ENCODE data around the gene DGAT2. TPM values are rescaled to one million over a fixed set of nuclear protein-coding genes. Genes with fewer than 3 reads are reported as not detected.

The DGAT2 gene
- total RNA-seq, 1 donor: 0.43 TPM

DNA sequence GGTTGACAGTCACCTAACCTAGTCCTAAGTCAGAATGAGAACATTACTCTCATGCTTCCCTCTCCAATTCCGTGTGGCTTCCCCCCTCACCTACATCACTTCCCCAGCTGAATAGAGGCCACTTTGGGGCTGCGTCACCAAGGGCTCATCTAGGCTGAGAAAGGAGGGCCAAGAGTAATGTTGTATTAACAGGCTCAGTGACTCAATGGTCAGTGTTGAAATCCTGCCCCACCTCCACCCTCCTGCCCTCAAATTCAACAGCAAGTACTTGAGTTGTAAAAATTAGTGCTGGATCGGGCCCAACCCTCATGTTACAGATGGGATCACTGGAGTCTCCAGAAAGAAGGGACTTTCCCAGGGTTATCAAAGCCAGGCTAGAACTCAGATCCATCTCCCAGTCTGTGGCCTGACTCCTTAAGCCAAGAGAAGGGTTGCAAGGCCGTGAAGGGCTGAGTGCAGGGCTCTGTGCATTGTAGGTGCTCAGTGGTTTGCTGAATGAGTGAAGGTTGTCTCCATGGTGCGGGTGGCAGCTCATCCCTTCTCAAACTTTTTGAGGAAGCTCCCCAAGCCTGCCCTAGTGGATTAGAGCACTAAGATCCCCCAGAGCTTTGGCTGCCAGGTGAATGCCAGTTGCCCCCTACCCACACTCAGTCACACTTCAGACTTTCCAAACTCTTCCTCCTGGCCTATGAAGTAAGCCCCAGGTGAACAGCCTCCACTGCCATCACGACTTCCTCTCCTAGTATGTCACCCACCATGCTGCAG lies 3.2 kb downstream of the DGAT2 start:
- TF ChIP-seq, protein P1, sequence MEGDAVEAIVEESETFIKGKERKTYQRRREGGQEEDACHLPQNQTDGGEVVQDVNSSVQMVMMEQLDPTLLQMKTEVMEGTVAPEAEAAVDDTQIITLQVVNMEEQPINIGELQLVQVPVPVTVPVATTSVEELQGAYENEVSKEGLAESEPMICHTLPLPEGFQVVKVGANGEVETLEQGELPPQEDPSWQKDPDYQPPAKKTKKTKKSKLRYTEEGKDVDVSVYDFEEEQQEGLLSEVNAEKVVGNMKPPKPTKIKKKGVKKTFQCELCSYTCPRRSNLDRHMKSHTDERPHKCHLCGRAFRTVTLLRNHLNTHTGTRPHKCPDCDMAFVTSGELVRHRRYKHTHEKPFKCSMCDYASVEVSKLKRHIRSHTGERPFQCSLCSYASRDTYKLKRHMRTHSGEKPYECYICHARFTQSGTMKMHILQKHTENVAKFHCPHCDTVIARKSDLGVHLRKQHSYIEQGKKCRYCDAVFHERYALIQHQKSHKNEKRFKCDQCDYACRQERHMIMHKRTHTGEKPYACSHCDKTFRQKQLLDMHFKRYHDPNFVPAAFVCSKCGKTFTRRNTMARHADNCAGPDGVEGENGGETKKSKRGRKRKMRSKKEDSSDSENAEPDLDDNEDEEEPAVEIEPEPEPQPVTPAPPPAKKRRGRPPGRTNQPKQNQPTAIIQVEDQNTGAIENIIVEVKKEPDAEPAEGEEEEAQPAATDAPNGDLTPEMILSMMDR (IDR thresholded peaks at IDR 0.05; ENCODE audit: insufficient read depth, low read depth, low read length): no peak
- DNase-seq (ENCODE audit: low read depth): peak; percentile 75
- H3K4me3 ChIP-seq (ENCODE audit: low read depth, low read length): no peak overlapping the region

DNA sequence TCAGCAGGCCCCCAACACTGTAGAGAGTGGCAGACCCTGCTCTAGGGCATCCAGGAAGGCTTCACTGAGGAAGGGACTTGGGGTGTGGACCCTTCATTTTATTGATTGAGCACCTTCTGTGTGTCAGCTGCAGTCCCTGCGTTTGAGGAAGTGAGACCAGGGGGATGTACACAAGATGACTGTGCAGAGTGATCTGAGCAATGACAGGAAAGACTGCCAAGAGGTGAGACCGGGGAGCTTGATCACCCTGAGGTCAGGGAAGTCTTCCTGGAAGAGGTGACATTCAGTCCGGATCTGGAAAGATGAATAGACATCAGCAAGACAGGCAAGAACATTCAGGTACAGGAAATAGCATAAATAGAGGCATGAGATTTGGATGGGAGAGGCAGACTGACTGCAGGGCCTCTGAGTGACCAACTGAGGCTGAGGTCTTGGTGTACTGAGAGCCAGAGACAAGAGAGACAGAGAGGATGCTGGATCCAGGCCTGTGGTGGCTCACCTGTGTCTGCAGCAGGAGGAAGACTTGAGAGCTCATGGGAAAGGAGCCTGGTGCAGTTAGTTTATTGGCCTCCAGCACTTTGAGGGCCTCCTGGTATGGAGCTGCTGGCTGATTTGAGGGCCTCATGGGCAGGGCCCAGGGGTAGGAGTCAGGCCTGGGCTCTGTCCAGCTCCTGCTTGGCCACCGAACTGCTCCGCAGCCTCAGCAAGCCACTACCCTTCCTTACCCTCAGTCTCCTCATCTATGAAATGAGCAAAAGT lies 5.2 kb downstream of the DGAT2 start:
- no peak for DNase-seq (ENCODE audit: low read depth)
- no peak overlapping the region for H3K4me3 ChIP-seq (ENCODE audit: low read depth, low read length)
- TF ChIP-seq, protein P1 (IDR thresholded peaks at IDR 0.05; ENCODE audit: insufficient read depth, low read depth, low read length): no peak

DNA sequence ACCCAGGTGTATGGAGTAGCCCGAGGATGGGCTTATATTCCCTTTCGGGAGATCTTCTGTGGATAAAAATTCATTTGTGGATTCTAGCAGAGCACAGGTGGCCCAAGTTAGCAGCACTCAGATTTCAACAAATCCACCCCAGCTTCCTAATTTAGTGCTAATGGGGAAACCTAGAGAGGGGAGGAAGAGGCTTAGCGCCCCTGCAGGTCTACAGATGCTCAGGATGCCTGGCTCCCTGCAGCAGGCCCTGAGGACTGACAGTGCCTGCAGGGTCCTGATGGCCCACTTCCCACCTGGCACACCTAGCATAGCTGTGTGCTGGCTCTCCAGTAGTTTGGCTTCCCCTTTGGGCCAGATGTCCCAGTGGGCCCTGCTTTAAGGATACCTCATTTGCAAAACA lies 6.5 kb downstream of the DGAT2 start:
- H3K4me3 ChIP-seq (ENCODE audit: low read depth, low read length): no peak overlapping the region
- TF ChIP-seq, protein P1 (IDR thresholded peaks at IDR 0.05; ENCODE audit: insufficient read depth, low read depth, low read length): no peak
- no peak for DNase-seq (ENCODE audit: low read depth)

DNA sequence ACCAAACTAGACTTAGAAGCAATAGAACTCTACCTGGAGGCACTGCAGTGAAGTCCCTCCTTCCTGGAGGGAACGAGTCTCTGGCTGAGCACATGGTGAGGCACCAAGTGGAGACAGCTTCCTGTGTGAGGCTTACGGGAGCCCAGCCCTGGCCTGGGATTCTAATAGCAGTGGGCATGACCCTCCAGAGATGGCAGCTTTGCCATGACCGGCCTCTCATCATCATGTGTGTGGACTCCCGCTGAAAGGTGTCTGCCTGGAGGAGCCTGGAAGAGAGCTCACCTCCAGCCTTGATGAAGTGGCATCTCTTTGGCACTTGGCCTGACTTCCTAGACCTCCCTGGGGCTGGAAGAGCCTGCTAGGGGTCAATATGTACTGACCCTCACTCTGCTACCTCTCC lies 8.0 kb downstream of the DGAT2 start:
- no peak overlapping the region for H3K4me3 ChIP-seq (ENCODE audit: low read depth, low read length)
- TF ChIP-seq, protein P1 (IDR thresholded peaks at IDR 0.05; ENCODE audit: insufficient read depth, low read depth, low read length): no peak
- no peak for DNase-seq (ENCODE audit: low read depth)

DNA sequence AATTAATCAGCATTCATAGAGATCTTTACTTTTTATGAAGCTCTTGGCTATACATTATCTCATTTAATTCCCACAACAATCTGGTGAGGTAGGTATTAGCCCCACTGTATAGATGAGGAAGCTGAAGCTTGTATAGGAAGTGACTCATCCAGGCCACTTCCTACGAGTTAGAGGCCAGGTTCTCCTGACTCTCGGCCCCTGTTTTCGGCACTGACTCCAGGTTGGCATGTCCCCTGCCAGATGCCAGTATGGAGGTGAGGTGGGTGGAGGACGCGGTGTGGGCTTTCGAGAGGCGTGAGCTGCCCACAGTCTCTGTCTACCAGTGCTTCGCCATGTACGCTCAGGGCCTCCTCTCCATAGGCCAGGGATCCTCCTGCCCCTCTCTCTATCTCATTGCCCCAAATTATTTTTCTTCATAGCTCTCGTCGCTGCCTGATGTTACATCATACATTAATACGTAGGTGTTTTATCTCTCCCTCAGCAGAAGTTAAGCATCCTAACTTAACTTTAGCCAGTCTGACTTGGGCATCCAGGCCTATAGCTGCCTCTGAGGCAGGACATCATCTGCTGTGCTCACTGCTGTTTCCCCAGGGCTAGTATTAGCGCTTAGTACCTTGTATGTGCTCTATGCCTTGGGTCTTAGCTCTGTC lies 9.0 kb downstream of the DGAT2 start:
- TF ChIP-seq, protein P1 (IDR thresholded peaks at IDR 0.05; ENCODE audit: insufficient read depth, low read depth, low read length): no peak
- H3K4me3 ChIP-seq (ENCODE audit: low read depth, low read length): no peak overlapping the region
- DNase-seq (ENCODE audit: low read depth): no peak

DNA sequence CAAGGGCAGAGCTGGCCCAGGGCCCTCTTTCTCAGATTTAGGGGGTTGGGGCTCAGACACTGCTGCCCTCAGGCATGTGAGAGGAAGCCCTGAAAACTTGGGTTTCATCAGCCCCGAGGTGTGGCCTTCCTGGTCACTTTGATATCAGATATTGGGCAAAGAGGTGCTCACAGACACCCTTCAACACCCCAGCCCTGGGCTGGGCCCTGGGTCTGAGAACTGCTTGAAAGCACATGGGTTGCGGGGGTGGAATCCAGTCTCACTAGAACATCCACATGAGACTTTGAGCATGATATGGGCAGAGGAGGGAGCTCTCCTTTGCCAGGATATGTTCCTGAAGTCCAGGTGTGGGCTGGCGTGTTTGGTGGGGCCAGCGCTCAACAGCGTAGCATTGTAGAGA lies 10.4 kb downstream of the DGAT2 start:
- TF ChIP-seq, protein P1 (IDR thresholded peaks at IDR 0.05; ENCODE audit: insufficient read depth, low read depth, low read length): no peak
- no peak overlapping the region for H3K4me3 ChIP-seq (ENCODE audit: low read depth, low read length)
- DNase-seq (ENCODE audit: low read depth): no peak
